HEK293 (cell line): ENCODE measurements around the gene CD82.

ENCODE experiments used
- CTCF ChIA-PET: fragments of 350-600 bp; formaldehyde crosslinking; extraction: SDS; loops from one replicate; lab custom pipeline; 2021; ENCODE audit warnings: antibody characterized with exemption; lab: Yijun Ruan, JAX
- POLR2A ChIA-PET: fragments of 300-600 bp; formaldehyde crosslinking; extraction: SDS; loops from one replicate; lab custom pipeline; 2020; ENCODE audit warnings: antibody characterized with exemption, inconsistent platforms; lab: Yijun Ruan, JAX
- H3K27ac ChIP-seq: fragments of 200-500 bp; sonication (Bioruptor generic); 2 replicates; pipeline ENCODE4 v1.5.1; 2014; ENCODE audit warnings: low read depth, low read length, control low read depth, inconsistent platforms; ENCODE audit errors: extremely low read depth
- H3K36me3 ChIP-seq, 2 experiments: fragments of 200-500 bp in 1 of 2; sonication (Bioruptor generic) in 1 of 2; 1 replicate in 1 of 2; 2 replicates in 1 of 2; pipeline ENCODE4 v1.5.1; 2014 to 2017; ENCODE audit warnings: inconsistent platforms in 2 of 2, low read length in 2 of 2; ENCODE audit not compliant: control insufficient read depth in 2 of 2, insufficient read depth in 1 of 2
- H3K4me1 ChIP-seq: fragments of 200-500 bp; sonication (Bioruptor generic); 2 replicates; pipeline ENCODE4 v1.5.1; 2014; ENCODE audit warnings: mild to moderate bottlenecking, low read length, inconsistent platforms; ENCODE audit not compliant: control insufficient read depth, insufficient read depth
- H3K4me3 ChIP-seq: 2 replicates; pipeline ENCODE4 v1.5.1; 2011; ENCODE audit warnings: low read depth, mild to moderate bottlenecking, control low read depth, low read length, moderate library complexity
- H3K9me3 ChIP-seq: fragments of 200-500 bp; sonication (Bioruptor generic); 2 replicates; pipeline ENCODE4 v1.5.1; 2014; ENCODE audit warnings: low read depth, low read length, inconsistent platforms; ENCODE audit not compliant: control insufficient read depth, insufficient read depth
- BCL11A ChIP-seq: fragments of 450-650 bp; formaldehyde crosslinking; IDR thresholded peaks from 2 replicates; pipeline ENCODE4 v1.5.1; 2016; ENCODE audit warnings: low read depth, missing biosample characterization, missing genetic modification characterization
- GLI4 ChIP-seq: fragments of 450-650 bp; formaldehyde crosslinking; IDR thresholded peaks from 2 replicates; pipeline ENCODE4 v1.5.1; 2016; ENCODE audit warnings: missing biosample characterization, missing genetic modification characterization
- GLIS1 ChIP-seq: fragments of 450-650 bp; formaldehyde crosslinking; IDR thresholded peaks from 2 replicates; pipeline ENCODE4 v1.5.1; 2016; ENCODE audit warnings: missing biosample characterization, missing genetic modification characterization
- IKZF3 ChIP-seq: fragments of 450-650 bp; IDR thresholded peaks from 2 replicates; pipeline ENCODE4 v1.5.0; 2018; ENCODE audit warnings: missing biosample characterization, mild to moderate bottlenecking, missing genetic modification characterization, moderate library complexity
- KLF9 ChIP-seq: fragments of 450-650 bp; formaldehyde crosslinking; IDR thresholded peaks from 2 replicates; pipeline ENCODE4 v1.5.1; 2016; ENCODE audit warnings: missing biosample characterization, missing genetic modification characterization, low read depth
- SETDB1 ChIP-seq: IDR thresholded peaks from one replicate; pipeline ENCODE4 v1.6.1; 2017; ENCODE audit warnings: mild to moderate bottlenecking, low read length, moderate library complexity, mixed read lengths; ENCODE audit not compliant: insufficient read length
- SP2 ChIP-seq: fragments of 450-650 bp; formaldehyde crosslinking; IDR thresholded peaks from 2 replicates; pipeline ENCODE4 v1.5.1; 2016; ENCODE audit warnings: missing biosample characterization, missing genetic modification characterization
- WT1 ChIP-seq: fragments of 450-650 bp; formaldehyde crosslinking; IDR thresholded peaks from 2 replicates; pipeline ENCODE4 v1.5.1; 2016; ENCODE audit warnings: missing biosample characterization, missing genetic modification characterization
- ZBTB8A ChIP-seq: fragments of 450-650 bp; formaldehyde crosslinking; IDR thresholded peaks from 2 replicates; pipeline ENCODE4 v1.5.1; 2016; ENCODE audit warnings: missing biosample characterization, missing genetic modification characterization
- ZFP3 ChIP-seq: fragments of 450-650 bp; formaldehyde crosslinking; IDR thresholded peaks from 2 replicates; pipeline ENCODE4 v1.5.1; 2016; ENCODE audit warnings: low read depth, missing biosample characterization, missing genetic modification characterization
- ZNF133 ChIP-seq: fragments of 450-650 bp; formaldehyde crosslinking; IDR thresholded peaks from 2 replicates; pipeline ENCODE4 v1.5.1; 2016; ENCODE audit warnings: missing biosample characterization, missing genetic modification characterization
- ZNF174 ChIP-seq: fragments of 450-650 bp; formaldehyde crosslinking; IDR thresholded peaks from 2 replicates; pipeline ENCODE4 v1.5.0; 2017; ENCODE audit warnings: missing biosample characterization, mild to moderate bottlenecking, missing genetic modification characterization
- ZNF404 ChIP-seq: fragments of 450-650 bp; formaldehyde crosslinking; IDR thresholded peaks from 2 replicates; pipeline ENCODE4 v1.5.1; 2017; ENCODE audit warnings: missing biosample characterization, missing genetic modification characterization
- ZNF416 ChIP-seq: fragments of 450-650 bp; formaldehyde crosslinking; IDR thresholded peaks from 2 replicates; pipeline ENCODE4 v1.5.1; 2016; ENCODE audit warnings: missing biosample characterization, missing genetic modification characterization
- ZNF423 ChIP-seq: fragments of 450-650 bp; formaldehyde crosslinking; IDR thresholded peaks from 2 replicates; pipeline ENCODE4 v1.5.1; 2016; ENCODE audit warnings: missing biosample characterization, missing genetic modification characterization
- ZNF48 ChIP-seq: fragments of 450-650 bp; formaldehyde crosslinking; IDR thresholded peaks from 2 replicates; pipeline ENCODE4 v1.5.1; 2016; ENCODE audit warnings: missing biosample characterization, missing genetic modification characterization
- ZNF596 ChIP-seq: fragments of 450-650 bp; IDR thresholded peaks from 2 replicates; pipeline ENCODE4 v1.5.0; 2018; ENCODE audit warnings: missing biosample characterization, mild to moderate bottlenecking, missing genetic modification characterization, moderate library complexity
- ZNF837 ChIP-seq: fragments of 450-650 bp; formaldehyde crosslinking; IDR thresholded peaks from 2 replicates; pipeline ENCODE4 v1.5.1; 2016; ENCODE audit warnings: missing biosample characterization, missing genetic modification characterization
- ZNF843 ChIP-seq: fragments of 450-650 bp; formaldehyde crosslinking; IDR thresholded peaks from 2 replicates; pipeline ENCODE4 v1.5.1; 2016; ENCODE audit warnings: missing biosample characterization, missing genetic modification characterization
- TF ChIP-seq, protein P1 (sequence below): fragments of 450-650 bp; formaldehyde crosslinking; IDR thresholded peaks from 2 replicates; pipeline ENCODE4 v1.5.1; 2016; ENCODE audit warnings: missing biosample characterization, missing genetic modification characterization
- TF ChIP-seq, protein P2 (sequence below): fragments of 450-650 bp; formaldehyde crosslinking; IDR thresholded peaks from 2 replicates; pipeline ENCODE4 v1.5.1; 2016; ENCODE audit warnings: missing biosample characterization, missing genetic modification characterization
- TF ChIP-seq, protein P3 (sequence below): fragments of 450-650 bp; formaldehyde crosslinking; IDR thresholded peaks from 2 replicates; pipeline ENCODE4 v1.5.1; 2016; ENCODE audit warnings: missing biosample characterization, missing genetic modification characterization
- TF ChIP-seq, protein P4 (sequence below): fragments of 450-650 bp; formaldehyde crosslinking; IDR thresholded peaks from 2 replicates; pipeline ENCODE4 v1.5.0; 2017; ENCODE audit warnings: missing biosample characterization, missing genetic modification characterization, borderline replicate concordance
- TF ChIP-seq, protein P5 (sequence below): fragments of 450-650 bp; formaldehyde crosslinking; IDR thresholded peaks from 2 replicates; pipeline ENCODE4 v1.5.1; 2016; ENCODE audit warnings: missing biosample characterization, missing genetic modification characterization, low read depth
- TF ChIP-seq, protein P6 (sequence below): fragments of 450-650 bp; formaldehyde crosslinking; IDR thresholded peaks from 2 replicates; pipeline ENCODE4 v1.5.1; 2016; ENCODE audit warnings: missing biosample characterization, missing genetic modification characterization

CD82 gene

DNA sequence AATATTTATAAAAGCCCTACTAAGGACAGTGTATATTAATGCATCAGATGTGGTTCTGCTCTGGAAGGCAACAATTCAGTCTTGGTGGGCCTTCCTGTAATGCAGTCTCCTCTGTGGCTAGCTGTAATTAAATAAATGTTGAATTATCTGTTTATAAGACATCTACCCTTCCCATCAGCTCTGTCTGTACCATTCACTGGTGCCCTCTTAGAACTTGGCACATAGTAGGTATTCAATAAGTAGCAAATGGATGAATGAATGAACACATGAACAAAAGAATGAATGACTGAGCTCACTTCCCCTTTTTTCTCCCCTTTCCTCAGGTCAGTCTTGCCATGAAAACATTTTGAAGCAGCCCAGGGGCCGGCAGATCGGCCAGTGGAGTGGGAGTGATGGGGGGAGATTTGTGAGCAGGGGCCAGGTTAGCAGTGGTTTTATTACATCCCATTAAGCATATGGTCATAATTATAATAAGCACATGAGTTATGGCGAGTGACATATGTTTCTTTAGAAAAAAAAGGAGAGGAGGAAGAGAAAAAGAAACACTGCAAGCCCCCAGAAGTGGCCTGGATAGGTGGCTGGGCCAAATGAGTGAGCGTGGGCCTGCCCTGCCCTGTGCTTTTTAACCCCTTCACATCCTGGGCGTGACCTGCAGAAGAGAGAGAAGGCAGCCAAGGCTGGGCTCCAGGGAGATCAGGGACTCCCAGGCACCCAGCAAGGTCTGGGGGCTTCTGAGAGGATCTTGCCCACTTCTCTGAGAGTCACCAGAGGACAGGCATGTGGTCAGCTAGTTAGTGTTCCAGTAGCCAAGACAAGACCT is 48.6 kb upstream of the CD82 start:
- H3K36me3 ChIP-seq = no peaks in the 10 kb centered on the region
- POLR2A ChIA-PET = no interaction called here
- no peak for TF ChIP-seq ZNF837 (tag by site-specific recombination)
- TF ChIP-seq, protein P1, sequence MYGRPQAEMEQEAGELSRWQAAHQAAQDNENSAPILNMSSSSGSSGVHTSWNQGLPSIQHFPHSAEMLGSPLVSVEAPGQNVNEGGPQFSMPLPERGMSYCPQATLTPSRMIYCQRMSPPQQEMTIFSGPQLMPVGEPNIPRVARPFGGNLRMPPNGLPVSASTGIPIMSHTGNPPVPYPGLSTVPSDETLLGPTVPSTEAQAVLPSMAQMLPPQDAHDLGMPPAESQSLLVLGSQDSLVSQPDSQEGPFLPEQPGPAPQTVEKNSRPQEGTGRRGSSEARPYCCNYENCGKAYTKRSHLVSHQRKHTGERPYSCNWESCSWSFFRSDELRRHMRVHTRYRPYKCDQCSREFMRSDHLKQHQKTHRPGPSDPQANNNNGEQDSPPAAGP (tag by site-specific recombination) = no peak
- TF ChIP-seq SETDB1 = no peak
- no peak for TF ChIP-seq IKZF3 (tag by site-specific recombination)
- TF ChIP-seq ZNF133 = no peak
- TF ChIP-seq KLF9 (tag by site-specific recombination) = no peak
- no peak for TF ChIP-seq ZNF596 (tag by site-specific recombination)
- TF ChIP-seq ZNF174 = no peak
- no peak for TF ChIP-seq ZNF48
- no peak for TF ChIP-seq ZNF423
- TF ChIP-seq, protein P2, sequence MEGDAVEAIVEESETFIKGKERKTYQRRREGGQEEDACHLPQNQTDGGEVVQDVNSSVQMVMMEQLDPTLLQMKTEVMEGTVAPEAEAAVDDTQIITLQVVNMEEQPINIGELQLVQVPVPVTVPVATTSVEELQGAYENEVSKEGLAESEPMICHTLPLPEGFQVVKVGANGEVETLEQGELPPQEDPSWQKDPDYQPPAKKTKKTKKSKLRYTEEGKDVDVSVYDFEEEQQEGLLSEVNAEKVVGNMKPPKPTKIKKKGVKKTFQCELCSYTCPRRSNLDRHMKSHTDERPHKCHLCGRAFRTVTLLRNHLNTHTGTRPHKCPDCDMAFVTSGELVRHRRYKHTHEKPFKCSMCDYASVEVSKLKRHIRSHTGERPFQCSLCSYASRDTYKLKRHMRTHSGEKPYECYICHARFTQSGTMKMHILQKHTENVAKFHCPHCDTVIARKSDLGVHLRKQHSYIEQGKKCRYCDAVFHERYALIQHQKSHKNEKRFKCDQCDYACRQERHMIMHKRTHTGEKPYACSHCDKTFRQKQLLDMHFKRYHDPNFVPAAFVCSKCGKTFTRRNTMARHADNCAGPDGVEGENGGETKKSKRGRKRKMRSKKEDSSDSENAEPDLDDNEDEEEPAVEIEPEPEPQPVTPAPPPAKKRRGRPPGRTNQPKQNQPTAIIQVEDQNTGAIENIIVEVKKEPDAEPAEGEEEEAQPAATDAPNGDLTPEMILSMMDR = no peak
- TF ChIP-seq ZNF404 = no peak
- H3K27ac ChIP-seq = no peak overlapping the region
- H3K4me1 ChIP-seq = no peaks in the 10 kb centered on the region
- CTCF ChIA-PET = interaction anchor here (0.9 kb wide), 2 partner anchors 13 to 151 kb away, joined by 3 read pairs; no protein-coding TSS in a partner anchor
- no peaks in the 10 kb centered on the region for H3K9me3 ChIP-seq
- H3K4me3 ChIP-seq = no peak overlapping the region

DNA sequence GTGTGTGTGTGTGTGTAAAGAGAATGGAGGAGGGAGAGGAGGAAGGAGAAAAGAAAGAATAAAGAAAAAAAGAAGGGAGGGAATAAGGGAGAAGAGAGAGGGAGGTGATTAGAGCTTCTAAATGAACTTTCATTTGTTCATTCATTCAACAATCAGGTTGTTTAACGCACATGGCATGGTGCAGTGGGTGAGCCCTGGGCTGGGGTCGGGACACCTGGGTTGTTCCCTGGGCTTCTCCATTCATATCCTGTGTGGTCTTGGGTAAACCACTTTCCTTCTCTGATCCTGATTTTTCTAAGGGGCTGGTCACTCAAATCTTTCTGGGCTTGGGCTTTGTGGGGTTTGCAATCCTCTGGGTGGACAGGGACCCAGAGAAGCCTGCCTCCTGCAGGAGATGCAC is 47.9 kb upstream of the CD82 start:
- Histone ChIP-seq H3K36me3 (no peaks in the 10 kb centered on the region), H3K27ac (no peak overlapping the region), H3K4me1 (no peaks in the 10 kb centered on the region), H3K4me3 (no peak overlapping the region), H3K9me3 (no peaks in the 10 kb centered on the region)
- ChIA-PET CTCF (no interaction called here), POLR2A (no interaction called here)
- TF ChIP-seq, protein P3, sequence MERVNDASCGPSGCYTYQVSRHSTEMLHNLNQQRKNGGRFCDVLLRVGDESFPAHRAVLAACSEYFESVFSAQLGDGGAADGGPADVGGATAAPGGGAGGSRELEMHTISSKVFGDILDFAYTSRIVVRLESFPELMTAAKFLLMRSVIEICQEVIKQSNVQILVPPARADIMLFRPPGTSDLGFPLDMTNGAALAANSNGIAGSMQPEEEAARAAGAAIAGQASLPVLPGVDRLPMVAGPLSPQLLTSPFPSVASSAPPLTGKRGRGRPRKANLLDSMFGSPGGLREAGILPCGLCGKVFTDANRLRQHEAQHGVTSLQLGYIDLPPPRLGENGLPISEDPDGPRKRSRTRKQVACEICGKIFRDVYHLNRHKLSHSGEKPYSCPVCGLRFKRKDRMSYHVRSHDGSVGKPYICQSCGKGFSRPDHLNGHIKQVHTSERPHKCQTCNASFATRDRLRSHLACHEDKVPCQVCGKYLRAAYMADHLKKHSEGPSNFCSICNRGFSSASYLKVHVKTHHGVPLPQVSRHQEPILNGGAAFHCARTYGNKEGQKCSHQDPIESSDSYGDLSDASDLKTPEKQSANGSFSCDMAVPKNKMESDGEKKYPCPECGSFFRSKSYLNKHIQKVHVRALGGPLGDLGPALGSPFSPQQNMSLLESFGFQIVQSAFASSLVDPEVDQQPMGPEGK (tag by site-specific recombination) = no peak
- TF ChIP-seq ZFP3 (tag by site-specific recombination) = no peak
- TF ChIP-seq ZBTB8A (tag by site-specific recombination) = no peak
- no peak for TF ChIP-seq GLI4
- TF ChIP-seq BCL11A = no peak
- TF ChIP-seq, protein P4, sequence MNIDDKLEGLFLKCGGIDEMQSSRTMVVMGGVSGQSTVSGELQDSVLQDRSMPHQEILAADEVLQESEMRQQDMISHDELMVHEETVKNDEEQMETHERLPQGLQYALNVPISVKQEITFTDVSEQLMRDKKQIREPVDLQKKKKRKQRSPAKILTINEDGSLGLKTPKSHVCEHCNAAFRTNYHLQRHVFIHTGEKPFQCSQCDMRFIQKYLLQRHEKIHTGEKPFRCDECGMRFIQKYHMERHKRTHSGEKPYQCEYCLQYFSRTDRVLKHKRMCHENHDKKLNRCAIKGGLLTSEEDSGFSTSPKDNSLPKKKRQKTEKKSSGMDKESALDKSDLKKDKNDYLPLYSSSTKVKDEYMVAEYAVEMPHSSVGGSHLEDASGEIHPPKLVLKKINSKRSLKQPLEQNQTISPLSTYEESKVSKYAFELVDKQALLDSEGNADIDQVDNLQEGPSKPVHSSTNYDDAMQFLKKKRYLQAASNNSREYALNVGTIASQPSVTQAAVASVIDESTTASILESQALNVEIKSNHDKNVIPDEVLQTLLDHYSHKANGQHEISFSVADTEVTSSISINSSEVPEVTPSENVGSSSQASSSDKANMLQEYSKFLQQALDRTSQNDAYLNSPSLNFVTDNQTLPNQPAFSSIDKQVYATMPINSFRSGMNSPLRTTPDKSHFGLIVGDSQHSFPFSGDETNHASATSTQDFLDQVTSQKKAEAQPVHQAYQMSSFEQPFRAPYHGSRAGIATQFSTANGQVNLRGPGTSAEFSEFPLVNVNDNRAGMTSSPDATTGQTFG (tag by site-specific recombination) = no peak
- TF ChIP-seq, protein P5, sequence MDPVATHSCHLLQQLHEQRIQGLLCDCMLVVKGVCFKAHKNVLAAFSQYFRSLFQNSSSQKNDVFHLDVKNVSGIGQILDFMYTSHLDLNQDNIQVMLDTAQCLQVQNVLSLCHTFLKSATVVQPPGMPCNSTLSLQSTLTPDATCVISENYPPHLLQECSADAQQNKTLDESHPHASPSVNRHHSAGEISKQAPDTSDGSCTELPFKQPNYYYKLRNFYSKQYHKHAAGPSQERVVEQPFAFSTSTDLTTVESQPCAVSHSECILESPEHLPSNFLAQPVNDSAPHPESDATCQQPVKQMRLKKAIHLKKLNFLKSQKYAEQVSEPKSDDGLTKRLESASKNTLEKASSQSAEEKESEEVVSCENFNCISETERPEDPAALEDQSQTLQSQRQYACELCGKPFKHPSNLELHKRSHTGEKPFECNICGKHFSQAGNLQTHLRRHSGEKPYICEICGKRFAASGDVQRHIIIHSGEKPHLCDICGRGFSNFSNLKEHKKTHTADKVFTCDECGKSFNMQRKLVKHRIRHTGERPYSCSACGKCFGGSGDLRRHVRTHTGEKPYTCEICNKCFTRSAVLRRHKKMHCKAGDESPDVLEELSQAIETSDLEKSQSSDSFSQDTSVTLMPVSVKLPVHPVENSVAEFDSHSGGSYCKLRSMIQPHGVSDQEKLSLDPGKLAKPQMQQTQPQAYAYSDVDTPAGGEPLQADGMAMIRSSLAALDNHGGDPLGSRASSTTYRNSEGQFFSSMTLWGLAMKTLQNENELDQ = no peak
- no peak for TF ChIP-seq ZNF416 (tag by site-specific recombination)
- no peak for TF ChIP-seq ZNF843 (tag by site-specific recombination)
- TF ChIP-seq WT1 = no peak
- TF ChIP-seq GLIS1 (tag by site-specific recombination) = no peak
- TF ChIP-seq SP2 (tag by site-specific recombination) = no peak
- TF ChIP-seq, protein P6, sequence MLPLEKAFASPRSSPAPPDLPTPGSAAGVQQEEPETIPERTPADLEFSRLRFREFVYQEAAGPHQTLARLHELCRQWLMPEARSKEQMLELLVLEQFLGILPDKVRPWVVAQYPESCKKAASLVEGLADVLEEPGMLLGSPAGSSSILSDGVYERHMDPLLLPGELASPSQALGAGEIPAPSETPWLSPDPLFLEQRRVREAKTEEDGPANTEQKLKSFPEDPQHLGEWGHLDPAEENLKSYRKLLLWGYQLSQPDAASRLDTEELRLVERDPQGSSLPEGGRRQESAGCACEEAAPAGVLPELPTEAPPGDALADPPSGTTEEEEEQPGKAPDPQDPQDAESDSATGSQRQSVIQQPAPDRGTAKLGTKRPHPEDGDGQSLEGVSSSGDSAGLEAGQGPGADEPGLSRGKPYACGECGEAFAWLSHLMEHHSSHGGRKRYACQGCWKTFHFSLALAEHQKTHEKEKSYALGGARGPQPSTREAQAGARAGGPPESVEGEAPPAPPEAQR (tag by site-specific recombination) = no peak
